Gastrocnemius medialis (tissue), 4 donors: ENCODE measurements around the gene INCENP. TPM values are rescaled to one million over a fixed set of nuclear protein-coding genes. Genes with fewer than 3 reads are reported as not detected.

Experiments
- ATAC-seq, 2 donors: fragments of 150-250 bp; one replicate each; pipeline ENCODE4 v1.9.1; 2016
- DNase-seq, 2 donors: peaks; one replicate each; pipeline ENCODE4 v3.0.0-alpha.2; 2019
- H3K27ac ChIP-seq, 4 donors: fragments of 200-600 bp; sonication (generic); 1 replicate in 1 of 4; 2 replicates in 3 of 4; pipeline ENCODE4 v1.5.1; 2016 to 2018; ENCODE audit warnings: mild to moderate bottlenecking in 2 of 4, moderate library complexity in 1 of 4
- H3K27me3 ChIP-seq, 3 donors: fragments of 200-600 bp; sonication (generic) in 2 of 3; 1 replicate in 1 of 3; 2 replicates in 2 of 3; pipeline versions ENCODE4 v1.5.1 to v1.6.0; 2016 to 2019; ENCODE audit warnings: mild to moderate bottlenecking in 1 of 3, moderate library complexity in 1 of 3
- H3K36me3 ChIP-seq, 2 donors: fragments of 200-600 bp; sonication (generic) in 1 of 2; one replicate each; pipeline ENCODE4 v1.5.1; 2017 to 2018
- H3K4me1 ChIP-seq, 2 donors: fragments of 200-600 bp; sonication (generic) in 1 of 2; one replicate each; pipeline ENCODE4 v1.5.1; 2016 to 2017; ENCODE audit warnings: mild to moderate bottlenecking in 2 of 2
- H3K4me3 ChIP-seq, 4 donors: fragments of 200-600 bp; sonication (generic) in 3 of 4; 1 replicate in 1 of 4; 2 replicates in 3 of 4; pipeline ENCODE4 v1.5.1; 2016 to 2019; ENCODE audit warnings: mild to moderate bottlenecking in 2 of 4
- H3K9me3 ChIP-seq, 3 donors: fragments of 200-600 bp; sonication (generic) in 2 of 3; 1 replicate in 1 of 3; 2 replicates in 2 of 3; pipeline ENCODE4 v1.5.1; 2016 to 2019
- CTCF ChIP-seq, 5 experiments: fragments of 450-650 bp in 3 of 5; fragments of 200-600 bp in 2 of 5; sonication (generic) in 2 of 5; IDR thresholded peaks in 4 of 5; conservative IDR thresholded peaks in 1 of 5; 1 replicate in 4 of 5; 2 replicates in 1 of 5; pipeline ENCODE4 v1.5.1; 2016 to 2019; ENCODE audit warnings: antibody characterized with exemption in 5 of 5, mild to moderate bottlenecking in 3 of 5, moderate library complexity in 3 of 5
- POLR2A ChIP-seq, 2 donors: fragments of 450-650 bp; IDR thresholded peaks; one replicate each; pipeline ENCODE4 v1.6.1; 2017; ENCODE audit warnings: antibody characterized with exemption in 2 of 2, mild to moderate bottlenecking in 2 of 2, moderate library complexity in 2 of 2
- in situ Hi-C, 4 donors: fragments of 200-750 bp; cut with MboI; loops; one replicate each; pipeline versions ENCODE4 v1.15.0 to v1.8.0; 2017; ENCODE audit warnings: low sequenced_read_pairs in 4 of 4
- intact Hi-C: fragments of 100-400 bp; cut with DNase I; formaldehyde crosslinking; loops from one replicate; pipeline ENCODE4 v1.15.1; 2023; ENCODE audit warnings: low total_unique reads
- total RNA-seq, 4 donors: library from RNA; depleted of rRNA; stranded (reverse); fragments of >200 nt; gene quantifications; one replicate each; pipeline versions ENCODE4 v1.1.0 to v1.2.3, GENCODE V29; 2016

Gene INCENP
- total RNA-seq, 4 donors from 2014 or later = 6.3 to 18.7 (median 13.7) TPM

DNA sequence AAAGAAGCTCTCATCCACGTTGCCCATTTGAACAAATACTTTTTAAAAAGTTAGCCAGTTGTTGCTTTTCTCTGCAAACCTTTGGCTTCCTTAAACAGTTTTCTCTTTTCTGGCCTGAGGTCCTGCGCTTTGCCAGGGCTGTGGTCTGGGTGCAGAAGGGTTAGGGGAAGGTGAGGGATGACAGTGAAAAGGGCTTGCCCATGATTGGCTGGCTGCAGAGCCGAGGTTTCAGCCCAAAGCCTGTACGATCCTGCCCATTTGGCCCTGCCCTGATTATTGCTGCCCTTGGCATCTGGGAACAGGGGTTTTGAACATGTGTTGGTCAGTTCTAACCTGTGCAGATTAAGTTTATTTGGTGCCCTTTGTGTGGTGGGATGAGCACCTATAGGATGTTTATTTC is 1.5 kb downstream of the INCENP start:
- H3K27me3 ChIP-seq = no peaks in the 10 kb centered on the region
- no peak overlapping the region for H3K27ac ChIP-seq
- in situ Hi-C loops = no loop called here

GRCh38 chr11:62125881-62126280 is 2.1 kb downstream of the INCENP start:
- no peak for DNase-seq
- H3K4me3 ChIP-seq = no peak overlapping the region
- H3K27ac ChIP-seq = no peak overlapping the region
- intact Hi-C loops (no loop called here), in situ Hi-C loops (no loop called here)
- H3K9me3 ChIP-seq = no peaks in the 10 kb centered on the region
- no peak for ATAC-seq
- H3K4me1 ChIP-seq = peaks cover 10 to 13% of the 10 kb centered on the region in 2 donors
- peaks cover 0 to 22% of the 10 kb centered on the region in 2 donors for H3K36me3 ChIP-seq
- no peaks in the 10 kb centered on the region for H3K27me3 ChIP-seq
- TF ChIP-seq CTCF (IDR thresholded peaks at IDR 0.05 in 4 of 5, conservative IDR thresholded peaks at IDR 0.05 in 1 of 5) (no peak), POLR2A (IDR thresholded peaks at IDR 0.05) (no peak)

More for the DNA sequence above, 1.5 kb downstream of the INCENP start:
- TF ChIP-seq POLR2A (IDR thresholded peaks at IDR 0.05) = no peak
- H3K9me3 ChIP-seq = no peaks in the 10 kb centered on the region
- peaks cover 0 to 16% of the 10 kb centered on the region in 2 donors for H3K36me3 ChIP-seq
- ATAC-seq (no peak), DNase-seq (no peak)
- H3K4me1 ChIP-seq = peaks cover 10 to 13% of the 10 kb centered on the region in 2 donors
- intact Hi-C loops = no loop called here
- no peak overlapping the region for H3K4me3 ChIP-seq

DNA sequence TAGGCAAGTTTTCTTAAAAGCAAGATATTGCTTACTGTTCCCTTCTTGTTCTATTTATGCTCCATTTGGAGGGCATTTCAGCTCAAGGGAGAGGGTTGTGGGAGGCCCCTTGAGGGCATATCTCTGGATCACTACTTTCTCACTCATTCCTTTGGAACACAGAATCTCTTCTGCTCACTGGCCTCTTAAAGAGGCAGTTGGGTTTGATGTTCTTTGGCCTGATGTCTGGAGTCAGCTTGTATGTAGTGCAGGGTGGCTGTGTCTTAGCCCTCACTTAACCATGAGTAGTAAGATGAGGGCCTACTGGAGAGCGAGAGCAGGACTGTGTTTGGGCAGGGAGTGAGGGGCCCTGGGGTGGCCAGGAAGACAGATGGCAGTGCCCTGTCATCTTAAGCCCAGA is 3.6 kb downstream of the INCENP start:
- Histone ChIP-seq H3K36me3 (peaks cover 0 to 24% of the 10 kb centered on the region in 2 donors), H3K4me3 (no peak overlapping the region), H3K27me3 (no peaks in the 10 kb centered on the region), H3K4me1 (peaks cover 10 to 13% of the 10 kb centered on the region in 2 donors), H3K27ac (no peak overlapping the region), H3K9me3 (no peaks in the 10 kb centered on the region)
- in situ Hi-C loops = no loop called here
- DNase-seq = no peak
- no peak for ATAC-seq
- TF ChIP-seq POLR2A (IDR thresholded peaks at IDR 0.05) = no peak
- TF ChIP-seq CTCF (IDR thresholded peaks at IDR 0.05 in 4 of 5, conservative IDR thresholded peaks at IDR 0.05 in 1 of 5) = no peak
- intact Hi-C loops = no loop called here

DNA sequence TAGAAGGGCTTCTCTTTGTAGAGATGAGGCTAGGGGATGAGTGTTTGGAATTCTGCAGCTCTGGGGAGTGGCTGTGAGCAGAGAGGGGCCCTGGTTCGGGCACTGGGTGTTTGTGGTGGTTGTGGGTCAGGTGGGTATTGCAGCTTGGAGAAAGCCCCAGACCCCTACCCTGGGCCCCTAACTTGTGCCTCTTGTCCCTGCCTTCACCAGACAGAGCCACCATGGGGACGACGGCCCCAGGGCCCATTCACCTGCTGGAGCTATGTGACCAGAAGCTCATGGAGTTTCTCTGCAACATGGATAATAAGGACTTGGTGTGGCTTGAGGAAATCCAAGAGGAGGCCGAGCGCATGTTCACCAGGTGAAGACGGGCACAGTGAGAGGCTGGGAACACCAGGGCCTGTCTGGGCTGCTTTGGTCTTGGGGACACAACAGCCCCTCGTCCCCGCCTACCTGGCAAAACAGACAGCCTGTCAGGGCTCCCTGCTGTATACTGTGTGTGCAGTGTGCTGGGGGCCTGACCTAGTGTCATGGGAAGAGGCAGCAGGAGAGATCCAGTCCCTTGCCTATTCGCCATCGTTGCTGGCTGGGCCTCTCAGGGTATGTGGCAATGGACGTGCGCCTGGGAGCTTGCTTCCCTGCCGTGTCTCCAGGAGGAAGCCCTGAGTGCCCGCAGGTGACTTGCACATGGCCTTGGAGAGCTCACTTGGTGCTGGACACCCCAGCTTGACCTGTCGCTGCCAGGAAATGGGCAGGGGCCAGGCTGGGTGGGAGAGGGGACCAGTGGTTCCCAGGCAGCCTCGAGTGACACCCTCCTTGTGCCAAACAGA is 4.3 kb downstream of the INCENP start:
- no peak for ATAC-seq
- Histone ChIP-seq H3K27me3 (no peaks in the 10 kb centered on the region), H3K9me3 (no peaks in the 10 kb centered on the region), H3K27ac (no peak overlapping the region), H3K4me1 (peaks cover 10 to 11% of the 10 kb centered on the region in 2 donors), H3K36me3 (peaks cover 0 to 24% of the 10 kb centered on the region in 2 donors), H3K4me3 (no peak overlapping the region)
- intact Hi-C loops = no loop called here
- TF ChIP-seq POLR2A (IDR thresholded peaks at IDR 0.05) = no peak
- TF ChIP-seq CTCF (IDR thresholded peaks at IDR 0.05 in 4 of 5, conservative IDR thresholded peaks at IDR 0.05 in 1 of 5) = no peak
- no peak for DNase-seq
- in situ Hi-C loops = no loop called here

DNA sequence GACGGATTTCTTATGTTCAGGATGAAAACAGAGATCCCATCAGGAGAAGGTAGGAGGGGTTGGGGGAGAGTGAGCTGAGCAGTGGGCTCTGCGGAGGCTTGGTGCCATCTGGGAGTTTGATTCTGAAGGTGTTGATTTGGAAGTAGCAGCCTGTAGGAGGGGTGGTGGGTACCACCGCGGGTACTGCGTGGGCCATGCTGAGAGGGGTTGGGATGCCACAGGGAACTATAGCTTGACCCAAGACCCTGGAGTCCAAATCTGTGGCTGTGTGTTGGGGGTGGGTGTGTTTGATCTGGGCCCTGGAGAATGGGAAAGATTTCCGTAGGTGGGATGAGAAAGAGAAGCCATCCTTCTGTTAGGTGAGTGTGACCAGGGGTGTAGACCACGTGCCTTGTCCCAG is 5.0 kb downstream of the INCENP start:
- Histone ChIP-seq H3K9me3 (no peaks in the 10 kb centered on the region), H3K27me3 (no peaks in the 10 kb centered on the region), H3K4me3 (no peak overlapping the region), H3K27ac (no peak overlapping the region), H3K36me3 (peaks cover 0 to 24% of the 10 kb centered on the region in 2 donors), H3K4me1 (peaks cover 9 to 10% of the 10 kb centered on the region in 2 donors)
- intact Hi-C loops (no loop called here), in situ Hi-C loops (no loop called here)
- TF ChIP-seq POLR2A (IDR thresholded peaks at IDR 0.05) = no peak
- no peak for TF ChIP-seq CTCF (IDR thresholded peaks at IDR 0.05 in 4 of 5, conservative IDR thresholded peaks at IDR 0.05 in 1 of 5)
- DNase-seq (no peak), ATAC-seq (no peak)
